EH (cell line): ENCODE data around the gene RPL36.
A peak's percentile ranks its signal among the peaks of the same experiment; 100 is the strongest.
"Not testable (repeated sequence)": the region's sequence is repeated elsewhere in the genome, so short reads cannot be mapped to it uniquely, and the experiment has no call there.

Source experiments
- DNase-seq: peaks from one replicate; pipeline ENCODE4 v3.0.0-alpha.2; 2015; ENCODE audit warnings: low read depth

RPL36 gene

GRCh38 chr19:5706876-5707573, 16.9 kb downstream of the RPL36 start:
- no peak for DNase-seq

GRCh38 chr19:5707576-5708575, 17.8 kb downstream of the RPL36 start:
- DNase-seq = no peak

GRCh38 chr19:5711025-5711424, 20.9 kb downstream of the RPL36 start:
- no peak for DNase-seq

- DNase-seq = no peak
Measured at GRCh38 chr19:5711713-5712161, 21.6 kb downstream of the RPL36 start.

DNA sequence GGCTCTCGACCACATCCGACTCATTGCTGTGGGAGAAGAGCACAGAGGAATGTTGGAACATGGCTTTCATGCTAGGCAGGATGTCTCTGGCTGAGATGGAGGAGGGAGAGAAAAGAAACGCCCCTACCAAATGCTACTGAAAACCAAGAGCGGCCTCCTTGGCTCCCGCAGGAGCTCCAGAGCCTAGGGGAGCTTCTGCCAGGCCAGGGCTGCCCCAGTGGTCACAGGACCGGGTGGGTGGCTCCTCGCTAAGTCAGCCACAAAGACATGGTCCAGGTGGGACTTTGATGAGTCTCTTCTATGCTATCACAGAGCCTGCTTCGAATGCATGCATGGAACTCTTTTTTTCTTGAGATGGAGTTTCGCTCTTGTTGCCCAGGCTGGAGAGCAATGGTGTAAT, 23.1 kb downstream of the RPL36 start:
- DNase-seq = no peak

DNA sequence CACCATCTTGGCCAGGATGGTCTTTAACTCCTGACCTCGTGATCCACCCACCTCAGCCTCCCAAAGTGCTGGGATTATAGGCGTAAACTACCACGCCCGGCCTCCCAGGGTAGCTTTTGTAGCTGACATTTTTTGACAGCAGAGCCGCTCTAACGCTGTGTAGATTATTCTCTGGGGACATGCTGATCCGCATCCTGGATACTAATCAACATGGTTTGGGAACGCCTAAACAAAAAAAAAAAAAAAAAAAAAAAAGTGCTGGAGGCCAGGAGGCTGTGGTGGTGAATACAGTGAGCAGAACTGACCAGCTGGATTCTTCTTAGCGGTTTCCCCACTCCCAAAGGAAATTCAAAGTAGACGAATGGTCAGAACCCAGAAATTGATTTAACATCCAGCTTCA, 24.7 kb downstream of the RPL36 start:
- DNase-seq = no peak

- no peak for DNase-seq
Measured at GRCh38 chr19:5717215-5717935, 27.3 kb downstream of the RPL36 start.

DNA sequence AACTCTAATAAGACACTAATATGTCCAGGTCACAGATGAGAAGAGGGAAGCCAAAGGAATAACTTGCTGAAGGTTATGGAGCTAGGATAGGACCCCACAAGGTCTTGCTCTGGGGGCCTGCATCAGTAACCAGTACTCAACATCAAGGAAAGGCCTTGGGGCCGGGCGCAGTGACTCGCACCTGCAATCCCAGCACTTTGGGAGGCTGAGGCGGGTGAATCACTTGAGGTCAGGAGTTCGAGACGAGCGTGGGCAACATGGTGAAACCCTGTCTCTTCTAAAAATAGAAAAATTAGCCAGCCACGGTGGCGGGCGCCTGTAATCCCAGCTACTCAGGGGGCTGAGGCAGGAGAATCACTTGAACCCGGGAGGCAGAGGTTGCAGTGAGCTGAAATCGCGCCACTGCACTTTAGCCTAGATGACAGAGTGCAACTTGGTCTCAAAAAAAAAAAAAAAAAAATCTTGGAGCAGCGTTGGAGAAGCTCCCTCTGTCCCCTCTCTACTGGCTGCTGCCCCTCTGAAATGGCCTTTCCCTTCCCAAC, 28.0 kb downstream of the RPL36 start:
- DNase-seq = peak; percentile 73

GRCh38 chr19:5718579-5719273, 28.6 kb downstream of the RPL36 start:
- DNase-seq = peak; percentile 94

GRCh38 chr19:5719274-5719960, 29.3 kb downstream of the RPL36 start:
- DNase-seq = peak; percentile 53

DNA sequence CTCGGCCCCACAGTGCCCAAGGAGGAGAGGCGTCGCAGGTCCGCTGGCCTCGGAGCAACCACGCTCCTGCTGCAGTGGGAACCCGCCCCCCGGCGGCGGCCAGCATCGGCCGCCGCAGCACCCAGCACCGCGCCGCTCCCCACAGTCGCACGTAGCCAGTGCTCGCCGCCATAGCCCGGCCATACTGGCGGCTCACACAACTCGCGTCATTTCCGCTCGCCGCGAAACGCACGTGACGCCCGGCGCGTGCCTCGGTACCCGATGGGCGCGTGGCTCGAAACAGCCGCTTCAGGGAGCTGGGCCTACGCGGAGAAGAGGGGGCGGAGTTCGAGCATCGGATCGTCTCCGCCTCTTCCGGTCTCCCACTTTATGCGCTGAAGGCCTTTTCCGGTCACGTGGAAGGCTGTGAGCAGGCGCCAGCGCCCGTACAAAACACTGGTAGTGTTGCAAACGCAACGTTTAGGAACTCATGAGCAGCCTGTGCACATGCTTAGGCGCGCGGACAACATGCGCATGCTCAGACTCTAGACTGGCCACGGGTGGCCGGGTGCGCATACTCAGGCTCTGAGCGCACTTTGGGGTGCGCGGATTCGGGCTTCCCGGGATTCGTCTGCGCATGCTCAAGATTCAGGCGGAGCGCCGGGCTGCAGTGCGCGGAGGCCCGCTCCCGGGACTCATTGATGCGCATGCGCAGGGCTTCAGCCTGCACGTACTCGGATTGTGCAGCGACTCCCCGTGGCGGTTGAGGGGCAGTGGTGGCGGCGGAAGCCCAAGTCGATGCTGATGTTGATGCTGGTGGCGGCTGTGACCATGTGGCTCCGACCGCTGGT, 30.1 kb downstream of the RPL36 start, which contains the start of the genes CATSPERD and LONP1:
TSS of gene CATSPERD (plus strand) at position 677 of the 830 bp plus-strand sequence. CDS start at position 778, 101 bp downstream.
TSS of gene LONP1 (minus strand) at position 186 of the 830 bp plus-strand sequence. CDS start at position 172, 14 bp downstream.
- DNase-seq = peak; percentile 99

DNA sequence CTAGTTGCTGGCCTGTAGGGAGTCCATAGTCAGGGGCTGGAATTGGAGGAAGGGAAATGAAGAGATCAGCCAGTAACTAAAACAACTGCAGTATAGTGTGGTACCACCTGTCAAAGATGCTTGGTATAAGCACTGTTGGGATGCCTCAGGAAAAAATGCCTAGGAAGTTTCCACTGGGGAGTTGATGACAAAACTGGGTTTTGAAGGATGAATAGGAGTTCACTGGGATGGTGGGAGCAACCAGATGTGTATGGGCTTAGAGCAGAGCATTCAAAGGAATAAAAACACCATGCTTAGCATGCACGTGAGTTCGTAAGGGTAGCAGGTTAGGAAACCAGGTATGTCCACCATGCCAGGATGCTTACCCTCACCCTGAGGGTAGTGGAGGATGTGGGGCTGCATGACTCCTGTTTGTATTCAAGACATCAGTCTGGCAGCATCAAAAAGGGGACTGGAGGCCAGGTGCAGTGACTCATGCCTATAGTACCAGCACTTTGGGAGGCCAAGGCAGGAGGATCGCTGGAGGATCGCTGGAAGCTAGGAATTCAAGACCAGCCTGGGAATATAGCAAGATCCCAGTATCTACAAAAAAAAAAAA, 37.5 kb downstream of the RPL36 start:
- DNase-seq = no peak

- DNase-seq = not testable (repeated sequence)
Measured at GRCh38 chr19:5733172-5733571, 43.1 kb downstream of the RPL36 start.

DNA sequence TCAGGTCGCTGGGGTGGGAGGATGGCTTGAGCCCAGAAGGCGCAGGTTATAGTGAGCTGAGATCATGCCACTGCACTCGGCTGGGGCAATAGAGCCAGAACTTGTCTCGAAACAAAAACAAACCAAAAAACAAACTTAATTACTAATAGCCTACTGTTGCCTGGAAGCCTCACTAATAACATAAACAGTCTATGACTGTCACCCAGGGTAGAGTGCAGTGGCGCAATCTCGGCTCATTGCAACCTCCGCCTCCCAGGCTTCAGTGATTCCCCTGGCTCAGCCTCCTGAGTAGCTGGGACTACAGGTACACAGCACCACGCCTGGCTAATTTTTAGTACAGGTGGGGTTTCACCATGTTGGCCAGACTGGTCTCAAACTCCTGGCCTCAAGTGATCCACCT, 48.3 kb downstream of the RPL36 start:
- peak; percentile 18 for DNase-seq
